ENCODE measurements around the gene CDS1. TPM values are rescaled to one million over a fixed set of nuclear protein-coding genes. Genes with fewer than 3 reads are reported as not detected.

The CDS1 gene
- total RNA-seq, 2 experiments from 2014 or later: 0.89 to 1.3 TPM

DNA sequence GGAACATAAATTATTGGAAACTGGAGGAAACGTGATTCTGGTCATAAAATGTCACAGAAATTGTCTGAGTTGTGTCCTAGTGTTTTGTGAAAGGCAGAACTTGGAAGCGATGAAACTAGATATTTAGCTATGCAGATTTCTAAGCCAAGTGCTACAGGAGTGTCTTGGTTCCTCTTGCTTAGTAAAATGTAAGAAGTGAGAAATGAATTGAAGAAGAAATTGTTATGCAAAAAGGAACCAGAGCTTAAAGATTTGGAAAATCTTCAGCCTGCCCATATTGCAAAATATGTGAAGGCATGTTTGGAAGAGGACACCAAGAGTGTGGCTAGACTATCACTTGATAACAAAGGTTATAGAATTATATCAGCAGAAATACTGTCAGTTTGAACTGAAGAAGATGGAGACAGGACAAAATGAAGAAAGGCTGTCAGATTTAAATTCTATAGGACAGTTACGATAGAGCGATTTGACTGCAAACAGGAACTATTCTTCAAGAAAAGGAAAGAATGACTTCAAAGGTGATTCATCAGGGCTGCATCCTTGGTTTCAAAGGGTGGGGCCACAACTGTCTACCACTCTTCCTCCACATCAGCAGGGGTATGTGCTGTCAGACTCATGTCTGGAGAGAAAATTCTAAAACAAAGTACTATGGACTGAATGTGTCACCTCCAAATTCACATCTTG, 9.4 kb upstream of the CDS1 start:
- Histone ChIP-seq H3K27ac (ENCODE audit: low read depth in 1 of 2, low read length in 2 of 2) (no peak overlapping the region), H3K27me3 (ENCODE audit: control insufficient read depth in 1 of 2, insufficient read depth in 2 of 2, low read length in 2 of 2) (no peaks in the 10 kb centered on the region), H3K4me1 (ENCODE audit: insufficient read depth, low read length) (no peaks in the 10 kb centered on the region), H3K9me3 (ENCODE audit: control insufficient read depth in 1 of 2, insufficient read depth in 1 of 2, low read length in 2 of 2) (no peaks in the 10 kb centered on the region), H3K36me3 (ENCODE audit: insufficient read depth, low read length) (no peaks in the 10 kb centered on the region), H3K4me3 (ENCODE audit: low read length) (no peak overlapping the region)
- DNase-seq (peak in 3 of 14 experiments; percentile 6 to 54 (median 45)), ATAC-seq (ENCODE audit: poor library complexity) (no peak)
- no peak overlapping the region for H3K27ac Mint-ChIP-seq
- TF ChIP-seq CTCF (IDR thresholded peaks at IDR 0.05): no peak
- intact Hi-C loops (cut with DNase I, micrococcal nuclease): no loop called here
- H3K4me3 Mint-ChIP-seq: no peak overlapping the region
- peaks cover 56% of the 10 kb centered on the region for H3K27me3 Mint-ChIP-seq
- H3K4me1 Mint-ChIP-seq (ENCODE audit: low read depth): no peaks in the 10 kb centered on the region
- CTCF ChIA-PET: no interaction called here
- POLR2A ChIA-PET: no interaction called here
- H3K9me3 Mint-ChIP-seq: no peaks in the 10 kb centered on the region
- no peaks in the 10 kb centered on the region for H3K36me3 Mint-ChIP-seq (ENCODE audit: low read depth)

- Histone ChIP-seq H3K27ac (ENCODE audit: low read depth in 1 of 2, low read length in 2 of 2) (no peak overlapping the region), H3K4me3 (ENCODE audit: low read length) (no peak overlapping the region), H3K27me3 (ENCODE audit: control insufficient read depth in 1 of 2, insufficient read depth in 2 of 2, low read length in 2 of 2) (no peaks in the 10 kb centered on the region), H3K4me1 (ENCODE audit: insufficient read depth, low read length) (no peaks in the 10 kb centered on the region), H3K36me3 (ENCODE audit: insufficient read depth, low read length) (no peaks in the 10 kb centered on the region), H3K9me3 (ENCODE audit: control insufficient read depth in 1 of 2, insufficient read depth in 1 of 2, low read length in 2 of 2) (no peaks in the 10 kb centered on the region)
- no peak for DNase-seq
- Mint-ChIP-seq H3K9me3 (no peaks in the 10 kb centered on the region), H3K4me1 (ENCODE audit: low read depth) (no peaks in the 10 kb centered on the region), H3K36me3 (ENCODE audit: low read depth) (no peaks in the 10 kb centered on the region), H3K27me3 (peaks cover 51% of the 10 kb centered on the region), H3K27ac (no peak overlapping the region), H3K4me3 (no peak overlapping the region)
- no peak for TF ChIP-seq CTCF (IDR thresholded peaks at IDR 0.05)
- no peak for ATAC-seq (ENCODE audit: poor library complexity)
- intact Hi-C loops (cut with DNase I, micrococcal nuclease): no loop called here
- ChIA-PET POLR2A (no interaction called here), CTCF (no interaction called here)
These were observed 8.7 kb upstream of the CDS1 start for GRCh38 chr4:84574069-84574720.

- Histone ChIP-seq H3K9me3 (ENCODE audit: control insufficient read depth in 1 of 2, insufficient read depth in 1 of 2, low read length in 2 of 2) (peaks cover 0 to 10% of the 10 kb centered on the region in 2 experiments), H3K4me1 (ENCODE audit: insufficient read depth, low read length) (peaks cover 14% of the 10 kb centered on the region), H3K27ac (ENCODE audit: low read depth in 1 of 2, low read length in 2 of 2) (no peak overlapping the region), H3K27me3 (ENCODE audit: control insufficient read depth in 1 of 2, insufficient read depth in 2 of 2, low read length in 2 of 2) (peaks cover 0 to 7% of the 10 kb centered on the region in 2 experiments), H3K36me3 (ENCODE audit: insufficient read depth, low read length) (no peaks in the 10 kb centered on the region), H3K4me3 (ENCODE audit: low read length) (no peak overlapping the region)
- ATAC-seq (ENCODE audit: poor library complexity) (no peak), DNase-seq (peak in 4 of 14 experiments; percentile 8 to 43 (median 26))
- H3K4me1 Mint-ChIP-seq (ENCODE audit: low read depth): peaks cover 10% of the 10 kb centered on the region
- intact Hi-C loops (cut with DNase I, micrococcal nuclease): loop anchor here (2.0 to 5.0 kb wide), 2 partner anchors 389 to 392 kb away; partner anchors contain the start of gene WDFY3 (in 1 of the 2)
- peaks cover 2% of the 10 kb centered on the region for H3K36me3 Mint-ChIP-seq (ENCODE audit: low read depth)
- H3K4me3 Mint-ChIP-seq: no peak overlapping the region
- ChIA-PET POLR2A (no interaction called here), CTCF (interaction anchor here (0.7 to 1.0 kb wide), 3 partner anchors 9 to 392 kb away, joined by 3 to 4 read pairs (median 3); no protein-coding TSS in a partner anchor)
- no peak overlapping the region for H3K27ac Mint-ChIP-seq
- peaks cover 24% of the 10 kb centered on the region for H3K27me3 Mint-ChIP-seq
- no peaks in the 10 kb centered on the region for H3K9me3 Mint-ChIP-seq
- TF ChIP-seq CTCF (IDR thresholded peaks at IDR 0.05): peak; percentile 54
These were observed 4.2 kb upstream of the CDS1 start for GRCh38 chr4:84578540-84579402.
